ENCODE data around the gene DCAF8. TPM values are rescaled to one million over a fixed set of nuclear protein-coding genes. Genes with fewer than 3 reads are reported as not detected.

DCAF8 gene
- polyA plus RNA-seq, 3 donors: 35.5 to 205 (median 44.6) TPM

- Mint-ChIP-seq H3K36me3 (peaks cover 55 to 70% of the 10 kb centered on the region in 2 donors), H3K27me3 (ENCODE audit: low read depth in 3 of 3) (no peaks in the 10 kb centered on the region), H3K27ac (no peak overlapping the region)
Measured at GRCh38 chr1:160228431-160228830, 33.9 kb downstream of the DCAF8 start.

GRCh38 chr1:160227561-160227960 is 34.8 kb downstream of the DCAF8 start:
- H3K4me3 ChIP-seq (replicated peaks in 1 of 3; ENCODE audit: low read depth in 2 of 3, low read length in 3 of 3): no peak overlapping the region
- H4K20me1 ChIP-seq (ENCODE audit: insufficient read depth, low read length): no peaks in the 10 kb centered on the region
- no CpG with 5 or more reads among the region's 1 CpG for WGBS (ENCODE audit: insufficient coverage)
- intact Hi-C loops (cut with micrococcal nuclease): no loop called here
- no peaks in the 10 kb centered on the region for H3K4me1 Mint-ChIP-seq
- no peak overlapping the region for H3K9ac ChIP-seq (ENCODE audit: insufficient read depth, low read length, poor library complexity, severe bottlenecking)
- no peaks in the 10 kb centered on the region for H3K4me1 ChIP-seq (ENCODE audit: control insufficient read depth in 1 of 2, insufficient read depth in 2 of 2, low read length in 2 of 2)
- peaks cover 96 to 100% of the 10 kb centered on the region in 2 donors for H3K36me3 ChIP-seq (replicated peaks in 1 of 2; ENCODE audit: control insufficient read depth in 1 of 2, insufficient read depth in 2 of 2, low read length in 2 of 2)
- no peak overlapping the region for H3K27ac ChIP-seq (ENCODE audit: low read depth in 1 of 2, low read length in 2 of 2)
- no peak overlapping the region for H2AFZ ChIP-seq (ENCODE audit: insufficient read depth, low read depth, low read length, poor library complexity, severe bottlenecking)
- no peaks in the 10 kb centered on the region for H3K27me3 ChIP-seq (ENCODE audit: control insufficient read depth in 2 of 2, insufficient read depth in 2 of 2, low read length in 2 of 2)
- no peaks in the 10 kb centered on the region for H3K9me3 ChIP-seq (replicated peaks in 1 of 2; ENCODE audit: control insufficient read depth in 1 of 2, insufficient read depth in 1 of 2, low read length in 2 of 2)
- H3K4me3 Mint-ChIP-seq: no peak overlapping the region
- no peak overlapping the region for H3K27ac Mint-ChIP-seq
- DNase-seq: no peak
- H3K4me2 ChIP-seq (replicated peaks; ENCODE audit: extremely low read depth, low read length, poor library complexity, severe bottlenecking): no peak overlapping the region
- H3K27me3 Mint-ChIP-seq (ENCODE audit: low read depth in 3 of 3): no peaks in the 10 kb centered on the region
- no peak for TF ChIP-seq CTCF (IDR thresholded peaks at IDR 0.05)
- H3K9me3 Mint-ChIP-seq: no peaks in the 10 kb centered on the region
- peaks cover 46 to 71% of the 10 kb centered on the region in 2 donors for H3K36me3 Mint-ChIP-seq
- H3K79me2 ChIP-seq (ENCODE audit: insufficient read depth, low read length): no peaks in the 10 kb centered on the region

More at GRCh38 chr1:160228431-160228830, 33.9 kb downstream of the DCAF8 start:
- no peak for TF ChIP-seq CTCF (IDR thresholded peaks at IDR 0.05)
- Mint-ChIP-seq H3K4me1 (no peaks in the 10 kb centered on the region), H3K4me3 (no peak overlapping the region), H3K9me3 (no peaks in the 10 kb centered on the region)
- Histone ChIP-seq H3K4me1 (ENCODE audit: control insufficient read depth in 1 of 2, insufficient read depth in 2 of 2, low read length in 2 of 2) (no peaks in the 10 kb centered on the region), H3K4me2 (replicated peaks; ENCODE audit: extremely low read depth, low read length, poor library complexity, severe bottlenecking) (no peak overlapping the region), H3K27ac (ENCODE audit: low read depth in 1 of 2, low read length in 2 of 2) (no peak overlapping the region), H3K9ac (ENCODE audit: insufficient read depth, low read length, poor library complexity, severe bottlenecking) (no peak overlapping the region), H3K27me3 (ENCODE audit: control insufficient read depth in 2 of 2, insufficient read depth in 2 of 2, low read length in 2 of 2) (no peaks in the 10 kb centered on the region), H3K79me2 (ENCODE audit: insufficient read depth, low read length) (no peaks in the 10 kb centered on the region), H2AFZ (ENCODE audit: insufficient read depth, low read depth, low read length, poor library complexity, severe bottlenecking) (no peak overlapping the region), H4K20me1 (ENCODE audit: insufficient read depth, low read length) (peaks cover 3% of the 10 kb centered on the region), H3K36me3 (replicated peaks in 1 of 2; ENCODE audit: control insufficient read depth in 1 of 2, insufficient read depth in 2 of 2, low read length in 2 of 2) (peaks cover 96 to 100% of the 10 kb centered on the region in 2 donors), H3K4me3 (replicated peaks in 1 of 3; ENCODE audit: low read depth in 2 of 3, low read length in 3 of 3) (no peak overlapping the region), H3K9me3 (replicated peaks in 1 of 2; ENCODE audit: control insufficient read depth in 1 of 2, insufficient read depth in 1 of 2, low read length in 2 of 2) (no peaks in the 10 kb centered on the region)
- intact Hi-C loops (cut with micrococcal nuclease): no loop called here
- DNase-seq: no peak
